Breast epithelium (tissue), 3 donors: ENCODE data around the gene MAPKAP1.

Experiments used
- CTCF ChIP-seq, 3 donors: fragments of 450-650 bp; IDR thresholded peaks; one replicate each; pipeline ENCODE4 v1.5.1; 2016 to 2017; ENCODE audit warnings: antibody characterized with exemption in 3 of 3, mild to moderate bottlenecking in 3 of 3, moderate library complexity in 3 of 3
- POLR2A ChIP-seq: fragments of 450-650 bp; IDR thresholded peaks from one replicate; pipeline ENCODE4 v1.6.1; 2016; ENCODE audit warnings: antibody characterized with exemption, mild to moderate bottlenecking, moderate library complexity

- TF ChIP-seq CTCF (IDR thresholded peaks at IDR 0.05) = no peak
- TF ChIP-seq POLR2A = no peak
Measured at GRCh38 chr9:125630436-125630835, 76.6 kb downstream of the MAPKAP1 start.
